ENCODE results near the gene CDT1. TPM values are rescaled to one million over a fixed set of nuclear protein-coding genes. Genes with fewer than 3 reads are reported as not detected.

CDT1 gene
- total and polyA plus RNA-seq, 2 donors (not counting 1 experiment from before 2014, with no cell fraction given), result 1.3 to 3.6 TPM

- Histone ChIP-seq H3K27ac (ENCODE audit: insufficient read depth, low read length) (no peak overlapping the region), H2AFZ (ENCODE audit: low read length) (no peak overlapping the region), H3K4me1 (ENCODE audit: control insufficient read depth, extremely low read depth, insufficient read depth, low read length) (peaks cover 45% of the 10 kb centered on the region), H3K27me3 (ENCODE audit: control insufficient read depth, insufficient read depth, low read length) (no peaks in the 10 kb centered on the region), H4K20me1 (ENCODE audit: control insufficient read depth, extremely low read depth, insufficient read depth, low read length) (peaks cover 1% of the 10 kb centered on the region), H3K4me3 (replicated peaks in 1 of 4; ENCODE audit: control extremely low read depth in 1 of 4, insufficient read depth in 1 of 4, low read depth in 3 of 4, low read length in 4 of 4) (no peak overlapping the region), H3K9ac (ENCODE audit: insufficient read depth, low read length) (no peak overlapping the region), H3K9me3 (ENCODE audit: control insufficient read depth, insufficient read depth, low read depth, low read length) (no peaks in the 10 kb centered on the region), H3K36me3 (ENCODE audit: control insufficient read depth, insufficient read depth, low read length) (peaks cover 3% of the 10 kb centered on the region), H3K79me2 (ENCODE audit: control insufficient read depth, insufficient read depth, low read length) (peaks cover 86% of the 10 kb centered on the region), H3K4me2 (ENCODE audit: extremely low read depth, insufficient read depth, low read length) (no peak overlapping the region)
- DNase-seq (ENCODE audit: low read depth in 2 of 2), result no peak
- no peak for TF ChIP-seq CTCF (conservative IDR thresholded peaks at IDR 0.05 in 1 of 2, IDR thresholded peaks at IDR 0.05 in 1 of 2; ENCODE audit: low read depth in 1 of 2, low read length in 2 of 2)
- no peak for TF ChIP-seq EZH2 (IDR thresholded peaks at IDR 0.05; ENCODE audit: low read length, missing control alignments)
These were observed 27.8 kb upstream of the CDT1 start for GRCh38 chr16:88775825-88776224.

- no peak for DNase-seq (ENCODE audit: low read depth in 2 of 2)
- no peak for TF ChIP-seq EZH2 (IDR thresholded peaks at IDR 0.05; ENCODE audit: low read length, missing control alignments)
- no peak for TF ChIP-seq CTCF (conservative IDR thresholded peaks at IDR 0.05 in 1 of 2, IDR thresholded peaks at IDR 0.05 in 1 of 2; ENCODE audit: low read depth in 1 of 2, low read length in 2 of 2)
These were observed 25.9 kb upstream of the CDT1 start for GRCh38 chr16:88777471-88778270.

GRCh38 chr16:88778271-88778525 lies 25.4 kb upstream of the CDT1 start:
- Histone ChIP-seq H3K4me2 (ENCODE audit: extremely low read depth, insufficient read depth, low read length) (no peak overlapping the region), H2AFZ (ENCODE audit: low read length) (no peak overlapping the region), H3K27me3 (ENCODE audit: control insufficient read depth, insufficient read depth, low read length) (no peaks in the 10 kb centered on the region), H3K4me1 (ENCODE audit: control insufficient read depth, extremely low read depth, insufficient read depth, low read length) (peaks cover 51% of the 10 kb centered on the region), H3K79me2 (ENCODE audit: control insufficient read depth, insufficient read depth, low read length) (peaks cover 96% of the 10 kb centered on the region), H3K9me3 (ENCODE audit: control insufficient read depth, insufficient read depth, low read depth, low read length) (no peaks in the 10 kb centered on the region), H3K4me3 (replicated peaks in 1 of 4; ENCODE audit: control extremely low read depth in 1 of 4, insufficient read depth in 1 of 4, low read depth in 3 of 4, low read length in 4 of 4) (no peak overlapping the region), H3K36me3 (ENCODE audit: control insufficient read depth, insufficient read depth, low read length) (peaks cover 1% of the 10 kb centered on the region), H4K20me1 (ENCODE audit: control insufficient read depth, extremely low read depth, insufficient read depth, low read length) (peaks cover 1% of the 10 kb centered on the region), H3K9ac (ENCODE audit: insufficient read depth, low read length) (no peak overlapping the region), H3K27ac (ENCODE audit: insufficient read depth, low read length) (no peak overlapping the region)
- TF ChIP-seq CTCF (conservative IDR thresholded peaks at IDR 0.05 in 1 of 2, IDR thresholded peaks at IDR 0.05 in 1 of 2; ENCODE audit: low read depth in 1 of 2, low read length in 2 of 2), result no peak
- no peak for TF ChIP-seq EZH2 (IDR thresholded peaks at IDR 0.05; ENCODE audit: low read length, missing control alignments)
- no peak for DNase-seq (ENCODE audit: low read depth in 2 of 2)

More at GRCh38 chr16:88777471-88778270, 25.9 kb upstream of the CDT1 start:
- Histone ChIP-seq H3K4me1 (ENCODE audit: control insufficient read depth, extremely low read depth, insufficient read depth, low read length) (peaks cover 48% of the 10 kb centered on the region), H3K27ac (ENCODE audit: insufficient read depth, low read length) (no peak overlapping the region), H3K9me3 (ENCODE audit: control insufficient read depth, insufficient read depth, low read depth, low read length) (no peaks in the 10 kb centered on the region), H3K79me2 (ENCODE audit: control insufficient read depth, insufficient read depth, low read length) (peaks cover 91% of the 10 kb centered on the region), H3K9ac (ENCODE audit: insufficient read depth, low read length) (no peak overlapping the region), H3K36me3 (ENCODE audit: control insufficient read depth, insufficient read depth, low read length) (peaks cover 1% of the 10 kb centered on the region), H2AFZ (ENCODE audit: low read length) (no peak overlapping the region), H3K4me3 (replicated peaks in 1 of 4; ENCODE audit: control extremely low read depth in 1 of 4, insufficient read depth in 1 of 4, low read depth in 3 of 4, low read length in 4 of 4) (no peak overlapping the region), H4K20me1 (ENCODE audit: control insufficient read depth, extremely low read depth, insufficient read depth, low read length) (peaks cover 1% of the 10 kb centered on the region), H3K27me3 (ENCODE audit: control insufficient read depth, insufficient read depth, low read length) (no peaks in the 10 kb centered on the region), H3K4me2 (ENCODE audit: extremely low read depth, insufficient read depth, low read length) (no peak overlapping the region)
